ENCODE measurements around the gene TMEM51.

DNA sequence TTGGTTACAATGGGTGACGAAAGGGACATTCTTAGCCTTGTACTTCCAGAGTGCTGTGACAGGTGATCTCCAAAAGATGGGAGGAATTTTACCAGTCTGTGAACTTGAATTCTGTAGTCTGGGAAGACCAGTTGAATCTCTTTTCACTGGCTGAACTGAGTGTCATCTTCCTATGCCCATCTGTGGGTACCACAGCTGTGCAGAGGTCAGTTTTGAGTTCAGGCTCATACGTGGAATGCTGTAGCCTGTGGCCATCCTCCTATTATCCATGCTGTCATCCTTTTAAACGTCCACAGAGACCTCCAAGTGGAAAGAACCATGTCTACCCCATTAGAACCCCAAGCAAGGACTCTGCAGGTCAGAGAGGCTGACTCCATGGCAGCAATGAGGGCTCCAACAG is 32.1 kb downstream of the TMEM51 start:
- TF ChIP-seq, protein P1, sequence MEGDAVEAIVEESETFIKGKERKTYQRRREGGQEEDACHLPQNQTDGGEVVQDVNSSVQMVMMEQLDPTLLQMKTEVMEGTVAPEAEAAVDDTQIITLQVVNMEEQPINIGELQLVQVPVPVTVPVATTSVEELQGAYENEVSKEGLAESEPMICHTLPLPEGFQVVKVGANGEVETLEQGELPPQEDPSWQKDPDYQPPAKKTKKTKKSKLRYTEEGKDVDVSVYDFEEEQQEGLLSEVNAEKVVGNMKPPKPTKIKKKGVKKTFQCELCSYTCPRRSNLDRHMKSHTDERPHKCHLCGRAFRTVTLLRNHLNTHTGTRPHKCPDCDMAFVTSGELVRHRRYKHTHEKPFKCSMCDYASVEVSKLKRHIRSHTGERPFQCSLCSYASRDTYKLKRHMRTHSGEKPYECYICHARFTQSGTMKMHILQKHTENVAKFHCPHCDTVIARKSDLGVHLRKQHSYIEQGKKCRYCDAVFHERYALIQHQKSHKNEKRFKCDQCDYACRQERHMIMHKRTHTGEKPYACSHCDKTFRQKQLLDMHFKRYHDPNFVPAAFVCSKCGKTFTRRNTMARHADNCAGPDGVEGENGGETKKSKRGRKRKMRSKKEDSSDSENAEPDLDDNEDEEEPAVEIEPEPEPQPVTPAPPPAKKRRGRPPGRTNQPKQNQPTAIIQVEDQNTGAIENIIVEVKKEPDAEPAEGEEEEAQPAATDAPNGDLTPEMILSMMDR (IDR thresholded peaks at IDR 0.05): no peak
- no peak for TF ChIP-seq POLR2A (IDR thresholded peaks at IDR 0.05)
- TF ChIP-seq POLR2AphosphoS5 (IDR thresholded peaks at IDR 0.05; ENCODE audit: insufficient read depth in 1 of 2, low read depth in 1 of 2): no peak
